ENCODE results near the gene KDM6A.

KDM6A gene

DNA sequence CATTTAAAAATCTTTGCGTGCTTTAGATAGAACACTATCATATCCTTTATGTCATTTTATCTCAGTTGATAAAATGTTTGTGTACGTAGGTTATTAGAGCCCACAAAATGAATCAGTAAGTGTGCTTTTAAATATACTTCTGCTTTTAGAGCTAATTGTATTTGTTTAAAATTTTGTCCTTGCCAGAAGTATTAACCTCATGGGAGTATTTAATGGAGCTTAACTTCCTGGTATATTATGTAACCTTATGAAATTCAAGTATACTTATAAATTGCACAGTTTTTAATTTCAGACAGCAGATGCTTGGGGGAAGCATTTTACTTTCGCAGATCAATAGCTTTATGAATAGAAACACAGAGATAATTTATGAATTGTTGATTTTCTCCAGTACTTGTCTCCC, 237.5 kb downstream of the KDM6A start:
- Histone ChIP-seq H2AFZ (ENCODE audit: low read depth) (no peak overlapping the region), H3K79me2 (ENCODE audit: insufficient read depth, low read depth) (no peaks in the 10 kb centered on the region), H3K27me3 (ENCODE audit: insufficient read depth, low read depth) (no peaks in the 10 kb centered on the region), H3K4me2 (no peak overlapping the region), H3K4me3 (IDR thresholded peaks at IDR 0.05; ENCODE audit: insufficient read depth, low read depth, low read length) (no peak overlapping the region), H3K4me1 (ENCODE audit: low read depth, poor library complexity, severe bottlenecking) (no peaks in the 10 kb centered on the region), H3K36me3 (ENCODE audit: insufficient read depth) (no peaks in the 10 kb centered on the region), H3K9ac (no peak overlapping the region), H4K20me1 (ENCODE audit: insufficient read depth) (no peaks in the 10 kb centered on the region), H3K27ac (no peak overlapping the region)
- TF ChIP-seq, protein P1, sequence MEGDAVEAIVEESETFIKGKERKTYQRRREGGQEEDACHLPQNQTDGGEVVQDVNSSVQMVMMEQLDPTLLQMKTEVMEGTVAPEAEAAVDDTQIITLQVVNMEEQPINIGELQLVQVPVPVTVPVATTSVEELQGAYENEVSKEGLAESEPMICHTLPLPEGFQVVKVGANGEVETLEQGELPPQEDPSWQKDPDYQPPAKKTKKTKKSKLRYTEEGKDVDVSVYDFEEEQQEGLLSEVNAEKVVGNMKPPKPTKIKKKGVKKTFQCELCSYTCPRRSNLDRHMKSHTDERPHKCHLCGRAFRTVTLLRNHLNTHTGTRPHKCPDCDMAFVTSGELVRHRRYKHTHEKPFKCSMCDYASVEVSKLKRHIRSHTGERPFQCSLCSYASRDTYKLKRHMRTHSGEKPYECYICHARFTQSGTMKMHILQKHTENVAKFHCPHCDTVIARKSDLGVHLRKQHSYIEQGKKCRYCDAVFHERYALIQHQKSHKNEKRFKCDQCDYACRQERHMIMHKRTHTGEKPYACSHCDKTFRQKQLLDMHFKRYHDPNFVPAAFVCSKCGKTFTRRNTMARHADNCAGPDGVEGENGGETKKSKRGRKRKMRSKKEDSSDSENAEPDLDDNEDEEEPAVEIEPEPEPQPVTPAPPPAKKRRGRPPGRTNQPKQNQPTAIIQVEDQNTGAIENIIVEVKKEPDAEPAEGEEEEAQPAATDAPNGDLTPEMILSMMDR (conservative IDR thresholded peaks at IDR 0.05; ENCODE audit: low read depth, low read length) = no peak

DNA sequence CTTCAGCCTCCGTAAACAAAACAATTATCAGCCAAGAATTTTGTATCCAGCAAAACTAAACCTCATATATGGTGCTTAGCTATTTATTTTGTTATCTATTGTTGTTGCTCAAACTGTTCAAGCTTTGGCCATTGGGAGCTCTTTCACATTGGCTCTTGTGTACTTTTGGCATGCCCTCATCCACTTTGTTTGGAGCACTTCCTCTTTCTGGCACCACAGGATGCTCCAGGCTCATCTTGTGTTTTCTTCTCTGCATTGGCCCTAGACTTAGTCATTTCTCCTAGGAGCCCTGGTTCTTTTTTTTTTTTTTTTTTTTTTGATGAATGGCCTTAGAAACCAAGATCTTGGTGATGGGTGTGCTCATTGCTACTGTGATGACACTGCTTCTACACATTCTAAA, 253.2 kb downstream of the KDM6A start:
- H3K79me2 ChIP-seq (ENCODE audit: insufficient read depth, low read depth) = no peaks in the 10 kb centered on the region
- no peak overlapping the region for H3K27ac ChIP-seq
- no peak overlapping the region for H3K9ac ChIP-seq
- no peaks in the 10 kb centered on the region for H3K36me3 ChIP-seq (ENCODE audit: insufficient read depth)
- H3K4me2 ChIP-seq = no peak overlapping the region
- no peak overlapping the region for H2AFZ ChIP-seq (ENCODE audit: low read depth)
- H3K4me1 ChIP-seq (ENCODE audit: low read depth, poor library complexity, severe bottlenecking) = no peaks in the 10 kb centered on the region
- H4K20me1 ChIP-seq (ENCODE audit: insufficient read depth) = no peaks in the 10 kb centered on the region
- H3K27me3 ChIP-seq (ENCODE audit: insufficient read depth, low read depth) = no peaks in the 10 kb centered on the region
- no peak overlapping the region for H3K4me3 ChIP-seq (IDR thresholded peaks at IDR 0.05; ENCODE audit: insufficient read depth, low read depth, low read length)
- TF ChIP-seq, protein P1 (conservative IDR thresholded peaks at IDR 0.05; ENCODE audit: low read depth, low read length) = no peak

DNA sequence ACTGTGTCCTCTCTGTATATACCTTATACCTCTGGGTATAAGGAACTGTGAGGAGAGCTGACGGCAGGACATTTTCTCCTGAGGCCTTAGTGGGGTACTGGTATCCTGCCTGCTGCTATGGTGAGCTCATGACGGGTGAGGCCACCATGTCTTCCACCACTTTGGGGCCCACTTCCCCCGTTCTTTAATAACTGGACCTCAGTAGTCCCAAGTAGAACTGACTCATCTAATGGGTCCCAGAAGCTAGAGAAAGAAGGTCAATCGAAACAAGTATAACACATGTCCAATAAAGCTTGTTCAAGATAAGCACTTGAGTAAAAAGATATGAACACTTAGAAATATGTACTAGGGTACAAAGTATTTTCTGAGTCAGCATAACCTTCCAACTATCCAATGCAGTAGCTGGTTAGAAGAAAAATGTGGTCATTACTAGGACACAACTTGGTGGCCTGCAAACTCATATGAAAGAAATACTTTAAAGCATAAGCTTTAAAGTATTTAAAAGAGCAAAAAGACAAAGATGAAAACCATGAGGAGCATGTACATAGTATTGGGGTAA, 256.0 kb downstream of the KDM6A start:
- H3K27me3 ChIP-seq (ENCODE audit: insufficient read depth, low read depth) = no peaks in the 10 kb centered on the region
- no peak overlapping the region for H3K9ac ChIP-seq
- no peaks in the 10 kb centered on the region for H3K79me2 ChIP-seq (ENCODE audit: insufficient read depth, low read depth)
- H3K4me1 ChIP-seq (ENCODE audit: low read depth, poor library complexity, severe bottlenecking) = no peaks in the 10 kb centered on the region
- H3K4me2 ChIP-seq = no peak overlapping the region
- H4K20me1 ChIP-seq (ENCODE audit: insufficient read depth) = no peaks in the 10 kb centered on the region
- H3K27ac ChIP-seq = no peak overlapping the region
- no peaks in the 10 kb centered on the region for H3K36me3 ChIP-seq (ENCODE audit: insufficient read depth)
- H3K4me3 ChIP-seq (IDR thresholded peaks at IDR 0.05; ENCODE audit: insufficient read depth, low read depth, low read length) = no peak overlapping the region
- no peak overlapping the region for H2AFZ ChIP-seq (ENCODE audit: low read depth)
- TF ChIP-seq, protein P1 (conservative IDR thresholded peaks at IDR 0.05; ENCODE audit: low read depth, low read length) = no peak

DNA sequence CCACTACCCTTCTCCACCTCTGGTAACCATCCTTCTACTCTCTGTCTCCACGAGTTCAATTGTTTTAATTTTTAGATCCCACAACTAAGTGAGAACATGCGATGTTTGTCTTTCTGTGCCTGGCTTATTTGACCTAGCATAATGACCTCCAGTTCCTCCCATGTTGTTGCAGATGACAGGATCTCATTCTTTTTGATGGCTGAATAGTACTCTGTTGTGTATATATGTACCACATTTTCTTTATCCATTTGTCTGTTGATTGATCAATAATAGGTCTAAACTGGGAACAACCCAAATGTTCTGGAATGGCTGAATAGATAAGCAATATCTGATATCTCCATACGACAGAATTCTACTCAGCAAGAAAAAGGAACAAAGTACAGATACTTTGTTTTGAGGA, 260.5 kb downstream of the KDM6A start:
- no peak overlapping the region for H3K4me3 ChIP-seq (IDR thresholded peaks at IDR 0.05; ENCODE audit: insufficient read depth, low read depth, low read length)
- H3K27ac ChIP-seq = no peak overlapping the region
- no peak overlapping the region for H3K4me2 ChIP-seq
- H4K20me1 ChIP-seq (ENCODE audit: insufficient read depth) = no peaks in the 10 kb centered on the region
- no peaks in the 10 kb centered on the region for H3K4me1 ChIP-seq (ENCODE audit: low read depth, poor library complexity, severe bottlenecking)
- H3K9ac ChIP-seq = no peak overlapping the region
- TF ChIP-seq, protein P1 (conservative IDR thresholded peaks at IDR 0.05; ENCODE audit: low read depth, low read length) = no peak
- H2AFZ ChIP-seq (ENCODE audit: low read depth) = no peak overlapping the region
- H3K79me2 ChIP-seq (ENCODE audit: insufficient read depth, low read depth) = no peaks in the 10 kb centered on the region
- no peaks in the 10 kb centered on the region for H3K36me3 ChIP-seq (ENCODE audit: insufficient read depth)
- no peaks in the 10 kb centered on the region for H3K27me3 ChIP-seq (ENCODE audit: insufficient read depth, low read depth)

Measured in KMS-11 (cell line).